22Rv1 (cell line): ENCODE measurements around the gene SLC17A5.

Experiments used
- ZFX ChIP-seq: fragments of 450-650 bp; IDR thresholded peaks from 2 replicates; pipeline ENCODE4 v1.6.1; 2017; ENCODE audit warnings: antibody characterized with exemption, borderline replicate concordance
- TF ChIP-seq, protein P1 (sequence below): fragments of 450-650 bp; IDR thresholded peaks from 2 replicates; pipeline ENCODE4 v1.5.1; 2017; ENCODE audit warnings: mild to moderate bottlenecking

DNA sequence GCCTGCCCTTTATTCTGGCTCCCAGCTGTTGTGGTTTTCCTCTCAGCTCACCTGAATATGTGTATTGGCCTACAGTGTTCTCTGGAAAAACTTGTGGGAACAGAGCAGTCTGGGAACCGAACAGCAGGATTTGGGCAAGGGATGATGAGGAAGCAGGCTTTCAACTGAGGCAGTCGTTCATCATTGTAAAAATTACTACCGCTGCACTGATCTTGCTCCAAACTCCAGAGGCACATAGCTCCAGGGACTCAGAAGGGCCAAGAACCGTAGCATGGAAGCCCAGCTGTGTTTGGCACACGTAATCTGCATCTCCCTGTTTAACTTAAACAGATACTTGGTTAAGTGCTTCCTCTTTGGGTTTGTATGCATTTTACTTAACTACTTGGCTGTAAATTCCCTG, 84.7 kb downstream of the SLC17A5 start:
- TF ChIP-seq, protein P1, sequence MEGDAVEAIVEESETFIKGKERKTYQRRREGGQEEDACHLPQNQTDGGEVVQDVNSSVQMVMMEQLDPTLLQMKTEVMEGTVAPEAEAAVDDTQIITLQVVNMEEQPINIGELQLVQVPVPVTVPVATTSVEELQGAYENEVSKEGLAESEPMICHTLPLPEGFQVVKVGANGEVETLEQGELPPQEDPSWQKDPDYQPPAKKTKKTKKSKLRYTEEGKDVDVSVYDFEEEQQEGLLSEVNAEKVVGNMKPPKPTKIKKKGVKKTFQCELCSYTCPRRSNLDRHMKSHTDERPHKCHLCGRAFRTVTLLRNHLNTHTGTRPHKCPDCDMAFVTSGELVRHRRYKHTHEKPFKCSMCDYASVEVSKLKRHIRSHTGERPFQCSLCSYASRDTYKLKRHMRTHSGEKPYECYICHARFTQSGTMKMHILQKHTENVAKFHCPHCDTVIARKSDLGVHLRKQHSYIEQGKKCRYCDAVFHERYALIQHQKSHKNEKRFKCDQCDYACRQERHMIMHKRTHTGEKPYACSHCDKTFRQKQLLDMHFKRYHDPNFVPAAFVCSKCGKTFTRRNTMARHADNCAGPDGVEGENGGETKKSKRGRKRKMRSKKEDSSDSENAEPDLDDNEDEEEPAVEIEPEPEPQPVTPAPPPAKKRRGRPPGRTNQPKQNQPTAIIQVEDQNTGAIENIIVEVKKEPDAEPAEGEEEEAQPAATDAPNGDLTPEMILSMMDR, result no peak
- TF ChIP-seq ZFX, result no peak
